Skin of body (tissue), 1 donor: ENCODE measurements around the gene CDH22. TPM values are rescaled to one million over a fixed set of nuclear protein-coding genes. Genes with fewer than 3 reads are reported as not detected.

Experiments used
- total RNA-seq: library from RNA; depleted of rRNA; stranded (reverse); fragments of >200 nt; gene quantifications from one replicate; pipeline ENCODE4 v1.2.3, GENCODE V29; 2014

Gene CDH22
- total RNA-seq, 1 donor from 2014 or later, result 0.89 TPM

Other genes with a start within 250 kb of the CDH22 start
- 10.8 TPM for gene NCOA5, start 218.5 kb downstream of the CDH22 start, total RNA-seq
- 4.1 TPM for gene CD40, start 190.2 kb downstream of the CDH22 start, total RNA-seq
- 33.5 TPM for gene ELMO2, start 98.1 kb upstream of the CDH22 start, total RNA-seq
- gene ZNF334, start 205.1 kb upstream of the CDH22 start, total RNA-seq, result 7.6 TPM
- not detected for gene OCSTAMP, start 242.2 kb upstream of the CDH22 start, total RNA-seq